ENCODE results near the gene RAB11FIP2.

The RAB11FIP2 gene

GRCh38 chr10:118033905-118034304, 12.8 kb downstream of the RAB11FIP2 start:
- H4K5ac ChIP-seq (ENCODE audit: low read length) = no peak overlapping the region
- no peak for DNase-seq
- no peak overlapping the region for H3K27ac ChIP-seq (ENCODE audit: low read depth, low read length)
- no peak overlapping the region for H3K18ac ChIP-seq (ENCODE audit: low read length)
- no peaks in the 10 kb centered on the region for H3K4me1 ChIP-seq (ENCODE audit: control insufficient read depth, low read depth, low read length)
- no peaks in the 10 kb centered on the region for H3K36me3 ChIP-seq (ENCODE audit: control insufficient read depth, insufficient read depth, low read length)
- no peak overlapping the region for H3K56ac ChIP-seq (ENCODE audit: low read length)
- H4K8ac ChIP-seq (ENCODE audit: low read depth, low read length) = no peak overlapping the region
- H3K4ac ChIP-seq (ENCODE audit: low read depth, low read length) = no peak overlapping the region
- WGBS (ENCODE audit: extremely low coverage, insufficient coverage, low lambda C conversion rate) = no CpG with 5 or more reads among the region's 7 CpGs
- H3K79me2 ChIP-seq (ENCODE audit: control insufficient read depth, insufficient read depth, low read length) = no peaks in the 10 kb centered on the region
- H3K9ac ChIP-seq (ENCODE audit: low read length) = no peak overlapping the region
- H2BK5ac ChIP-seq (ENCODE audit: low read length) = no peak overlapping the region
- no peak overlapping the region for H3K4me3 ChIP-seq (ENCODE audit: low read length)
- no peak overlapping the region for H2AK5ac ChIP-seq (ENCODE audit: low read length)
- H2BK120ac ChIP-seq (ENCODE audit: low read depth, low read length) = no peak overlapping the region
- H3K4me2 ChIP-seq (ENCODE audit: low read length) = no peak overlapping the region
- H3K27me3 ChIP-seq (ENCODE audit: insufficient read depth, low read length, poor library complexity) = no peaks in the 10 kb centered on the region
- H3K23ac ChIP-seq (ENCODE audit: low read length) = no peak overlapping the region
- no peak overlapping the region for H2BK15ac ChIP-seq (replicated peaks; ENCODE audit: low read depth)
- no peaks in the 10 kb centered on the region for H3K79me1 ChIP-seq (ENCODE audit: low read length)

DNA sequence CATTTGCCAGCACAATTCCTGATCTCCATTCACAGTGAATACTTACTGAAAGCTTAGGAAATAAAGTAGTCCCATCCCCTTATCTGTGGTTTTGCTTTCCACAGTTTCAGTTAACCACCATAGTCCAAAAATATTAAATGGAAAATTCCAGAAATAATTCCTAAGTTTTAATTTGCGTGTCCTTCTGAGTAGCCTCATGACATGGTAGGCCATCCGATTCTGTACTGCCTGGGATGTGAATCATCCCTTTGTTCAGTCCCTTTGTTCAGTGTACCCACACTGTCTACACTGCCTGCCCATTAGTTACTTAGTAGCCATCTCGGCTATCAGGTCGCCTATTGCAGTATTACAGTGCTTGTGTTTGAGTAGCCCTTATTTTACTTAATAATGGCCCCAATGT, 14.2 kb downstream of the RAB11FIP2 start:
- Histone ChIP-seq H4K5ac (ENCODE audit: low read length) (no peak overlapping the region), H3K79me1 (ENCODE audit: low read length) (no peaks in the 10 kb centered on the region), H3K56ac (ENCODE audit: low read length) (no peak overlapping the region), H3K4me2 (ENCODE audit: low read length) (no peak overlapping the region), H4K8ac (ENCODE audit: low read depth, low read length) (no peak overlapping the region), H3K4me3 (ENCODE audit: low read length) (no peak overlapping the region), H3K4ac (ENCODE audit: low read depth, low read length) (no peak overlapping the region), H2AK5ac (ENCODE audit: low read length) (no peak overlapping the region), H2BK5ac (ENCODE audit: low read length) (no peak overlapping the region), H3K36me3 (ENCODE audit: control insufficient read depth, insufficient read depth, low read length) (no peaks in the 10 kb centered on the region), H3K27me3 (ENCODE audit: insufficient read depth, low read length, poor library complexity) (no peaks in the 10 kb centered on the region), H3K4me1 (ENCODE audit: control insufficient read depth, low read depth, low read length) (no peaks in the 10 kb centered on the region), H3K23ac (ENCODE audit: low read length) (no peak overlapping the region), H3K9ac (ENCODE audit: low read length) (no peak overlapping the region), H2BK15ac (replicated peaks; ENCODE audit: low read depth) (no peak overlapping the region), H3K18ac (ENCODE audit: low read length) (no peak overlapping the region), H3K27ac (ENCODE audit: low read depth, low read length) (no peak overlapping the region), H3K79me2 (ENCODE audit: control insufficient read depth, insufficient read depth, low read length) (no peaks in the 10 kb centered on the region), H2BK120ac (ENCODE audit: low read depth, low read length) (no peak overlapping the region)
- DNase-seq = no peak
- no CpG with 5 or more reads among the region's 4 CpGs for WGBS (ENCODE audit: extremely low coverage, insufficient coverage, low lambda C conversion rate)

GRCh38 chr10:118031351-118032075, 15.2 kb downstream of the RAB11FIP2 start:
- no peaks in the 10 kb centered on the region for H3K79me1 ChIP-seq (ENCODE audit: low read length)
- no peak overlapping the region for H3K27ac ChIP-seq (ENCODE audit: low read depth, low read length)
- H2BK15ac ChIP-seq (replicated peaks; ENCODE audit: low read depth) = no peak overlapping the region
- H3K4ac ChIP-seq (ENCODE audit: low read depth, low read length) = no peak overlapping the region
- no peak overlapping the region for H4K5ac ChIP-seq (ENCODE audit: low read length)
- H3K9ac ChIP-seq (ENCODE audit: low read length) = no peak overlapping the region
- H3K23ac ChIP-seq (ENCODE audit: low read length) = no peak overlapping the region
- no peaks in the 10 kb centered on the region for H3K79me2 ChIP-seq (ENCODE audit: control insufficient read depth, insufficient read depth, low read length)
- H3K36me3 ChIP-seq (ENCODE audit: control insufficient read depth, insufficient read depth, low read length) = no peaks in the 10 kb centered on the region
- H2BK120ac ChIP-seq (ENCODE audit: low read depth, low read length) = no peak overlapping the region
- no peak overlapping the region for H3K4me3 ChIP-seq (ENCODE audit: low read length)
- H3K18ac ChIP-seq (ENCODE audit: low read length) = no peak overlapping the region
- H4K8ac ChIP-seq (ENCODE audit: low read depth, low read length) = no peak overlapping the region
- H3K4me2 ChIP-seq (ENCODE audit: low read length) = no peak overlapping the region
- no peak overlapping the region for H2BK5ac ChIP-seq (ENCODE audit: low read length)
- no peaks in the 10 kb centered on the region for H3K27me3 ChIP-seq (ENCODE audit: insufficient read depth, low read length, poor library complexity)
- no peak for DNase-seq
- no peak overlapping the region for H2AK5ac ChIP-seq (ENCODE audit: low read length)
- no CpG with 5 or more reads among the region's 2 CpGs for WGBS (ENCODE audit: extremely low coverage, insufficient coverage, low lambda C conversion rate)
- no peak overlapping the region for H3K56ac ChIP-seq (ENCODE audit: low read length)
- no peaks in the 10 kb centered on the region for H3K4me1 ChIP-seq (ENCODE audit: control insufficient read depth, low read depth, low read length)

DNA sequence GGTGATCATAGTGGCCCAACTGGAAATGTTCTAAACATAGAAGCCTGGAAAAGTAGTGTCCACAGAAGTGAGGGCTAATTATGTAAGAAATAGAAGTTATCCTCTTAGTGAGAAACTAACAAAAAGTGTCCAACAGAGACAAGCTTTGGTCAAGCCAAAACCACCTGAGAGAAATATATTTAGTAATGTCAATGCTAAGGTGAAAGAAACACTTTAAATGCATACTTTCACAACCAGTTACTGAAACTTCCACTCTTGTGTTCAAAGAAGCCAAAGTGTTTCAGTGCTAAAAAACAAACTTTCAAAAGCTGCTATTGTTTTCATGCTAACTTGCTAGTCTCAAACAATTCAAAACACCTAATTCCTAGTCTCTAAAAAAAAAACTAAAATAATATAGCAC, 18.1 kb downstream of the RAB11FIP2 start:
- H4K8ac ChIP-seq (ENCODE audit: low read depth, low read length) = no peak overlapping the region
- no peak overlapping the region for H3K18ac ChIP-seq (ENCODE audit: low read length)
- H3K79me1 ChIP-seq (ENCODE audit: low read length) = no peaks in the 10 kb centered on the region
- no peak overlapping the region for H3K4ac ChIP-seq (ENCODE audit: low read depth, low read length)
- no peak overlapping the region for H3K27ac ChIP-seq (ENCODE audit: low read depth, low read length)
- H3K56ac ChIP-seq (ENCODE audit: low read length) = no peak overlapping the region
- H3K9ac ChIP-seq (ENCODE audit: low read length) = no peak overlapping the region
- H3K4me1 ChIP-seq (ENCODE audit: control insufficient read depth, low read depth, low read length) = no peaks in the 10 kb centered on the region
- H3K4me3 ChIP-seq (ENCODE audit: low read length) = no peak overlapping the region
- no peak overlapping the region for H2BK5ac ChIP-seq (ENCODE audit: low read length)
- H2BK15ac ChIP-seq (replicated peaks; ENCODE audit: low read depth) = no peak overlapping the region
- no peak overlapping the region for H3K4me2 ChIP-seq (ENCODE audit: low read length)
- H2BK120ac ChIP-seq (ENCODE audit: low read depth, low read length) = no peak overlapping the region
- no peak overlapping the region for H2AK5ac ChIP-seq (ENCODE audit: low read length)
- H4K5ac ChIP-seq (ENCODE audit: low read length) = no peak overlapping the region
- no peak overlapping the region for H3K23ac ChIP-seq (ENCODE audit: low read length)
- no peak for DNase-seq
- no peaks in the 10 kb centered on the region for H3K27me3 ChIP-seq (ENCODE audit: insufficient read depth, low read length, poor library complexity)
- no peaks in the 10 kb centered on the region for H3K79me2 ChIP-seq (ENCODE audit: control insufficient read depth, insufficient read depth, low read length)
- H3K36me3 ChIP-seq (ENCODE audit: control insufficient read depth, insufficient read depth, low read length) = no peaks in the 10 kb centered on the region

GRCh38 chr10:118027397-118027796, 19.3 kb downstream of the RAB11FIP2 start:
- Histone ChIP-seq H3K27me3 (ENCODE audit: insufficient read depth, low read length, poor library complexity) (no peaks in the 10 kb centered on the region), H3K4me3 (ENCODE audit: low read length) (no peak overlapping the region)
- no CpG with 5 or more reads among the region's 2 CpGs for WGBS (ENCODE audit: extremely low coverage, insufficient coverage, low lambda C conversion rate)

DNA sequence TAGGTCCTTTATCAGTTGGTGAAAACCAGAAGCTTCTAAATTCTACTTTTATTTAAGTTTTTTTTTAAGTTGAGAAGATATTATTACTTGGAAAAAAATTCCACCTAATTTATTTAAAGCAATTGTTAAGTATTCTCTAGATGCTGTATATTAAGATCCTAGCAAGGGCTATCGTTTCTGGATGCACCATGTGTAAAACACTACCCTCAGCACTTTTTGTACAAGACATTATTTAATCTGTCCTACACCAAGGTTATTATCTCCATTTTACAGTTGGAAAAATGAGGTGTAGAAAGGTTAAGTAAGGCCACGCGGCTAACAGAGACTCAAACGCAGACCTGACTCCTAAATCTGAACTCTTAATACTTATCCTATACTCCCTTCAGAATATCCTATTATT, 19.8 kb downstream of the RAB11FIP2 start:
- Histone ChIP-seq H3K4me3 (ENCODE audit: low read length) (no peak overlapping the region), H3K23ac (ENCODE audit: low read length) (no peak overlapping the region)

More at GRCh38 chr10:118027397-118027796, 19.3 kb downstream of the RAB11FIP2 start:
- H3K27ac ChIP-seq (ENCODE audit: low read depth, low read length) = no peak overlapping the region
- no peak overlapping the region for H3K18ac ChIP-seq (ENCODE audit: low read length)
- H3K4ac ChIP-seq (ENCODE audit: low read depth, low read length) = no peak overlapping the region
- H4K5ac ChIP-seq (ENCODE audit: low read length) = no peak overlapping the region
- H2BK120ac ChIP-seq (ENCODE audit: low read depth, low read length) = no peak overlapping the region
- H4K8ac ChIP-seq (ENCODE audit: low read depth, low read length) = no peak overlapping the region
- no peaks in the 10 kb centered on the region for H3K79me1 ChIP-seq (ENCODE audit: low read length)
- H3K23ac ChIP-seq (ENCODE audit: low read length) = no peak overlapping the region
- H3K9ac ChIP-seq (ENCODE audit: low read length) = no peak overlapping the region
- H2BK5ac ChIP-seq (ENCODE audit: low read length) = no peak overlapping the region
- no peak overlapping the region for H3K56ac ChIP-seq (ENCODE audit: low read length)
- no peaks in the 10 kb centered on the region for H3K36me3 ChIP-seq (ENCODE audit: control insufficient read depth, insufficient read depth, low read length)
- H2BK15ac ChIP-seq (replicated peaks; ENCODE audit: low read depth) = no peak overlapping the region
- no peaks in the 10 kb centered on the region for H3K79me2 ChIP-seq (ENCODE audit: control insufficient read depth, insufficient read depth, low read length)
- no peaks in the 10 kb centered on the region for H3K4me1 ChIP-seq (ENCODE audit: control insufficient read depth, low read depth, low read length)
- no peak for DNase-seq
- H2AK5ac ChIP-seq (ENCODE audit: low read length) = no peak overlapping the region
- no peak overlapping the region for H3K4me2 ChIP-seq (ENCODE audit: low read length)

More for the DNA sequence above, 19.8 kb downstream of the RAB11FIP2 start:
- Histone ChIP-seq H2BK15ac (replicated peaks; ENCODE audit: low read depth) (no peak overlapping the region), H3K79me1 (ENCODE audit: low read length) (peaks cover 1% of the 10 kb centered on the region), H3K18ac (ENCODE audit: low read length) (no peak overlapping the region), H4K8ac (ENCODE audit: low read depth, low read length) (no peak overlapping the region), H3K27me3 (ENCODE audit: insufficient read depth, low read length, poor library complexity) (no peaks in the 10 kb centered on the region), H3K56ac (ENCODE audit: low read length) (no peak overlapping the region), H3K36me3 (ENCODE audit: control insufficient read depth, insufficient read depth, low read length) (no peaks in the 10 kb centered on the region), H3K79me2 (ENCODE audit: control insufficient read depth, insufficient read depth, low read length) (no peaks in the 10 kb centered on the region), H3K4me1 (ENCODE audit: control insufficient read depth, low read depth, low read length) (no peaks in the 10 kb centered on the region), H3K27ac (ENCODE audit: low read depth, low read length) (no peak overlapping the region), H2BK5ac (ENCODE audit: low read length) (no peak overlapping the region), H3K4me2 (ENCODE audit: low read length) (no peak overlapping the region), H3K9ac (ENCODE audit: low read length) (no peak overlapping the region), H2BK120ac (ENCODE audit: low read depth, low read length) (no peak overlapping the region), H3K4ac (ENCODE audit: low read depth, low read length) (no peak overlapping the region), H2AK5ac (ENCODE audit: low read length) (no peak overlapping the region), H4K5ac (ENCODE audit: low read length) (no peak overlapping the region)
- no CpG with 5 or more reads among the region's 4 CpGs for WGBS (ENCODE audit: extremely low coverage, insufficient coverage, low lambda C conversion rate)
- no peak for DNase-seq

Measured in mesendoderm (in vitro differentiated cells).